HG03565 (cell line): Measurements from ENCODE around the gene SLC9A9.

ENCODE experiments used
- ATAC-seq: cut with Tn5 transposase; IDR thresholded peaks from one replicate; pipeline ENCODE4 v1.9.1; 2021; ENCODE audit warnings: mild to moderate bottlenecking, moderate library complexity; ENCODE audit not compliant: unreplicated experiment

The SLC9A9 gene

GRCh38 chr3:143653935-143654334, 194.3 kb downstream of the SLC9A9 start:
- no peak for ATAC-seq

DNA sequence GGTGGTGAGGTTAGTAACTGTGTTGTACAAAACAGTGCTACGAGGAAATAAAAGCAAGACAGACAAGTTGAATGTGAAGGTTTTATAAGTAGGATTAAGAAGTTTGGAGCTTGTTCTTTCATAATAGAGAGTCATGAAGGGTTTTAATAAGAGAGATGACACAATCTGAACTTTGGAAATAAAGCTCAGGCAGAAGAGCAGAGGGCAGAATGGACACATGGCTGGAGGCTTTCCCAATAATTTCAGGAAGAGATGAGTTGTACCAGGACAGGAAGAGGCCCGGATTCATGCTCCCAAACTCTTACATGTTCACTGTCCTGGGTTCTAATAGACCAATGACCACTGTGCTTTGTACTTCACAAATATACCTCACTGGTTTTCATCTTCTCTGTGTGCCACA, 194.8 kb downstream of the SLC9A9 start:
- ATAC-seq = no peak

DNA sequence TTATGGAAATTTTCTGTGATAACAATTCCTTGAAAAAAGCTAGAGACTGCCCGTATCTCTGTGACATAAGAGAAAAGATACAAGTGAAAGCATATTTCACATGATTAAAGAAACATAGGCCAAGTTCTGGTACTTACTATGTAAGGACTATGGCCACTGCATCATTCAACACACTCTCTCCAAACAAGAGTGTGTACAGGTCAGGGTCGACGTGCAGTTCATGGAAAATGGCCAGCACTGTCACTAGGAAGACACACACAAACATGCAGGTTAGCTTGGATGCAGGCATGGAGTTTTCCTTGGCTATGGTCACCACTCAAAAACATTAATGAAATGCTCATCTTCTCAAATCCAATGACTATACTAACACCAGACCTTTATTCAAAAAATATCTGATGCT, 196.2 kb downstream of the SLC9A9 start:
- no peak for ATAC-seq

DNA sequence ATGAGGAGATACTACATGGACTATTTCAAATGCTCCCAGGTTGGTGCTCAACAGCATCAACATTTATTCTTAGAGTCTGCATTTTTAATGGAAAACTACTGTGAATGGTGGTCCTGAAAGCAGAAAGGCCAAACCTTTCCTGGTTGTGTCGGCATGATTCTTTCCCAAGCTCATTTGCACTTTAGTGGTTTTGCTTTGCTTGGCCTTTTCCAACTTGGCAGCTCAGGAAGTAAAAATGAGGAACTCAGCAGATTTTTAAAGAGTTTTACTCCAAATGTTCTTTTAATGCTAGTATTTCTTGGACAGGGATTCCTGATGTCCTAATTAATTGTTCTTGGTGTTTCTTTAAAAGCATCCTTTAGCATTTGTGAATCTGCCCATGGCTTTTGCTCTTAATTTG, 197.4 kb downstream of the SLC9A9 start:
- no peak for ATAC-seq

DNA sequence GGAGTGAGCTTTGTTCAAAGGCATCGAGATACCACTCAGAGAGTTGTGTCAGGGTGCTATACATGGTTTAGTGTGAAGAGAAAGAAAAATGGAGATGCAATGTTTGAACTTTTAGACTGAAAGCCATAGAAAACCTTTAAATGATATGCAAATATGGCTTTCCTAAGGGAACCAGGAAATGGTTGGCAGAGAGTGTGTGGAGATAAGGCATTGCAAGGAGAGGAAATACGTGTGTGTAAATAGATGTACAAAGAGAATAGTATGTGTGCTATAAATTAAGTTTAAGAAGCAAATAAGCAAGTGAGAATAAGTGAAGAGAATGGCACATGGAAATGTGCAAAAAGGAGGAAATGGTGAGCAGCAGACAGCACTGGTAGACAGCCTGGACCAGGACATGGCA, 198.1 kb downstream of the SLC9A9 start:
- ATAC-seq = no peak

- ATAC-seq = no peak
Measured at GRCh38 chr3:143648708-143649107, 199.6 kb downstream of the SLC9A9 start.

DNA sequence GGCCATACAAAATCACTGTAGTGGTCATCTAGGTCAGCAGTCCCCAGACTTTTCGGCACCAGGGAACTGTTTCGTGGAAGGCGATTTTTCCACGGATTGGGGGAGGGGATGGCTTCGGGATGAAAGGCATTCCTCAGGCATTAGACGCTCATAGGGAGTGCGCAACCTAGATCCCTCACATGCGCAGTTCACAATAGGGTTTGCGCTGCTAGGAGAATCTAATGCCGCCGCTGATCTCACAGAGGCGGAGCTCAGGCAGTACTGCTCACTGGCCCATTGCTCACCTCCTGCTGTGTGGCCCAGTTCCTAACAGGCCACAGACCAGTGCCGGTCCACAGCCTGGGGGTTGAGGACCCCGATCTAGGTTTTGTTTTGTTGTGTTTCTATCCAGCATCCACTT, 200.1 kb downstream of the SLC9A9 start:
- no peak for ATAC-seq

- ATAC-seq = no peak
Measured at GRCh38 chr3:143644370-143645089, 203.7 kb downstream of the SLC9A9 start.

GRCh38 chr3:143643905-143644304, 204.4 kb downstream of the SLC9A9 start:
- ATAC-seq = no peak

DNA sequence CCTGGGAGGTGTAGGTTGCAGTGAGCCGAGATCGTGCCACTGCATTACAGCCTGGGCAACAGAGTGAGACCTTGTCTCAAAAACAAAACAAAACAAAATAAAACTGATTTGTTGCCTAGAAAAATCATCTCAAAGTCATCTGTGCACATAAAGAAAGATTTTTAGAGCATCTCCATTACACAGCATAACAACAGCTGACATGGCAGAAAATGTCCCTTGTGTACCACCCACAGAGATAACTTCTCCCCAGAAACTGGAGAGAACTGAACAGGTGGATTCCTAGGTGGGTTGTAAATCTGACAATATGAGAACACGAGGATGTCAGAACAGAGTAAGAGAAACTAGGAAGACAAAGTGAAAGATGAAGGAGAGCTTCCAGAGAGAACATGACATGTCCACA, 207.5 kb downstream of the SLC9A9 start:
- ATAC-seq = no peak

DNA sequence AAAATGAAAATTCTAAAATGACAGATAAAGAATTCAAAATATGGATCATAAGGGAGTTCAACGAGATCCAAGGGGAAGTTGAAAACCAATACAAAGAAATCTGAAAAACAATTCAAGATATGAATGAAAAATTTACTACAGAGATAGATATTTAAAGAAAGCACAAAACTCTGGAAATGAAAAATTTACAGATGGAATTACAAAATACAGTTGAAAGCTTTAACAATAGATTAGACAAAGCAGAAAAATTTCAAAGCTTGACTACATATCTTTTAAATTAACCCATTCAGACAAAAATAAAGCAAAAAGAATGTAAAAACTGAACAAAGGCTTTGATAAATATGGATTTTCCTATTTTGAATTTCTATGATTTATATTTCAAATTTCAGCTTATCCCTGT, 211.1 kb downstream of the SLC9A9 start:
- ATAC-seq = no peak

DNA sequence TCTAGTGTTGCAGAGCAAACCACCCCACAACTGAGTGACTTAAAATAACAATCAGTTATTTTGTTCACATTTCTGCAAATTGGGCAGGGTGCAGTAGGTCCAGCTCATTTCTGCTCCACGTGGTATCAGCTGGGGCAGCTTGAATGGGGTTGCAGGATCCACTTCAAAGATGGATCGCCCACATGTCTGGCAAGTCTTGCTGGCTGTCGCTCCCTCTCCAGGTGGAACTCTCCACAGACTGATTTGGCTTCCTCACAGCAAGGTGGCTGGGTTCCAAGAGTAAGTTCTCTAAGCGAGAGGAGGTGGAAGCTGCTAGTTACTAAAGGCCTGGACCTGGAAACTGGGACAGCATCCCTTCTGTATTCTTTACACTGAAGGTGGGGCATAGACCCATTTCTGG, 213.3 kb downstream of the SLC9A9 start:
- ATAC-seq = no peak

GRCh38 chr3:143634427-143634826, 213.8 kb downstream of the SLC9A9 start:
- no peak for ATAC-seq

GRCh38 chr3:143633816-143634215, 214.5 kb downstream of the SLC9A9 start:
- no peak for ATAC-seq

DNA sequence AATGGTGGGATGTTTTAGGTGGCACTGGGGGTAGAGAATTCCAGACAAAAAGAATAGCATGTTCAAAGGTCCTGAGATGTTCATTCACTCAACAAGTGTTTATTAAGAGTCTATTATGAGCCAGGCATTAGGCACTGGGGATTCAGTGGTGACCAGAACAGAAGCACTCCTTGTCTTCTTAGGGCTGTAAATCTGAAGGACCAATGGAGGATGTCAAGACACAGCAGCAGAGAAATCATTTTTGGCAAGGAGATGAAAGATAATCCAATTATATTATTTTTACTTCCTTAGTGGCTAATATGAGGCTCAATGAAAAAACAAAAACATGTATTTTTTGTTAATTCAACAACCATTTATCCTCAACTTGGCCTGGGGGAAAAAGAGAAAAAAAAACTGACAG, 218.5 kb downstream of the SLC9A9 start:
- no peak for ATAC-seq

DNA sequence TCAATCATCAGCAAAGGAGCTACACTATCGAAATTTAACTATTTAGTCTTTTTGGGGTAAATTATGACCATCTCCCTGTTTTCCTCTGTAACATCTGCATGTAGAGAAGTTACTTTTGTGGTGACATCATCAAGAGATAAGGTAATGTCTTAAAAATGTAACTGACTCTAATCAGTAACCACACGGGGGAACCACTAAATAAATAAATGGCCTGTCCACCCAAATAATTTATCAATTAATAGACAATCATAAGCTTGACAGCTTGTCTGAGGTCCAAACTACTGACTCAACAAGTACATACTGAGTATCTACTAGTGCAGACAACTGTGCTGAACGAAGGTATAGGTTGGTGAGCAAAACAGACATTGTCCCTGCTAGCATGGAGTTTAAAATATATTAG, 219.3 kb downstream of the SLC9A9 start:
- ATAC-seq = no peak

DNA sequence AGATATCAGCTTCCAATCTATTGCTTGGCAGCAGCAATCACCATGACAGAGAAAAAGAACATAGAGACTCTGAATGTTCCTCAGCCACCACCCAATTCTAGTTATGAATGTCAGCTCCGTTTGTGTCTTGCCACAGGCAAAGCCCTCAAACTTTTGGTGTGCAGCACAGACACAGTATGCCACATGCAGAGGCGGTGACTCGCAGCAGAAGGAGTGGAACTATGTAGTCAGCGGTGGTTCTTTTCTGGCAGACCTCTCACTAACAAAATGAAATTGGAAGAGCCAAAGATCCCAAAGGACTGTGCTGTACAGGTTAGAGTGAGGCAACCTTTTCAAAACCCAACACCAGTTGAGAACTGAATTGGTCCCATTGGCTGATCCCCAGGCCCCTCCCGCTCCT, 220.9 kb downstream of the SLC9A9 start:
- no peak for ATAC-seq

GRCh38 chr3:143619231-143619630, 229.0 kb downstream of the SLC9A9 start:
- no peak for ATAC-seq

DNA sequence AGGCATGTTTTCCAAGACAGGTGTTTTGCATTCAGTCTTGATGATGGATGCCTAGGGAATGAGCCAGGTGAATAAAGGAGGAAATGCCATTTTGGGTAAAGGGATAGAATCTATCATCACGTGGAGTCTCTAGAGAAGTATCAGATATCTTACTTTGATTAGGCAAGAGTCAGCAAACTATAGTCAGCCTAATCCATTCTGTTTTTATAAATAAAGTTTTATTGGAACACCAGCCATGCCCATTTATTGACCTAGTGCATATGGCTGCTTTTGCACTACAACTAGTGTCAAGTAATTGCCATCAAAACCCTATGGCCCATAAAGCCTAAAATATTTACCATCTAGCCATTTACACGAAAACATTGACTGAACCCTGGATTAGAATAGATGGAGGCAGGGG, 231.2 kb downstream of the SLC9A9 start:
- ATAC-seq = no peak

- no peak for ATAC-seq
Measured at GRCh38 chr3:143613226-143613625, 235.0 kb downstream of the SLC9A9 start.

GRCh38 chr3:143612541-143612940, 235.7 kb downstream of the SLC9A9 start:
- no peak for ATAC-seq

DNA sequence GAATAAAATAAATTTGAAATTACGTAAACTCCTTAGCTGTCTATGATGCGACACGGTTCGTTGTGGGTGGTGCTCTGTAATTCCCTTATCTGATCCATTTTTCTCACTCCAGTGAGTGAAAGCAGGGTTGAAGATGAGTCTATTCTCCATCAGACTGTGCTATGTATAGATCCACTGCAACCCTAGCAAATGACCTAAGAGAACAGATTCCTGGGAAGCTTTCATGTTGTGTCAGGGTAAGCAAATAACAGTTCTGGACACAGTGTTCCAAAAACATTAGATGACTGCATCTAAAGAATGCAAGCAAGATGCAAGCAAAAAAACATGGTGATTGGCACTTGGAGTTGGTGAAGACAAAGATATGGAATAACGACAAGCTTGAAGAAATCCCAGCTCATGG, 239.3 kb downstream of the SLC9A9 start:
- ATAC-seq = no peak

DNA sequence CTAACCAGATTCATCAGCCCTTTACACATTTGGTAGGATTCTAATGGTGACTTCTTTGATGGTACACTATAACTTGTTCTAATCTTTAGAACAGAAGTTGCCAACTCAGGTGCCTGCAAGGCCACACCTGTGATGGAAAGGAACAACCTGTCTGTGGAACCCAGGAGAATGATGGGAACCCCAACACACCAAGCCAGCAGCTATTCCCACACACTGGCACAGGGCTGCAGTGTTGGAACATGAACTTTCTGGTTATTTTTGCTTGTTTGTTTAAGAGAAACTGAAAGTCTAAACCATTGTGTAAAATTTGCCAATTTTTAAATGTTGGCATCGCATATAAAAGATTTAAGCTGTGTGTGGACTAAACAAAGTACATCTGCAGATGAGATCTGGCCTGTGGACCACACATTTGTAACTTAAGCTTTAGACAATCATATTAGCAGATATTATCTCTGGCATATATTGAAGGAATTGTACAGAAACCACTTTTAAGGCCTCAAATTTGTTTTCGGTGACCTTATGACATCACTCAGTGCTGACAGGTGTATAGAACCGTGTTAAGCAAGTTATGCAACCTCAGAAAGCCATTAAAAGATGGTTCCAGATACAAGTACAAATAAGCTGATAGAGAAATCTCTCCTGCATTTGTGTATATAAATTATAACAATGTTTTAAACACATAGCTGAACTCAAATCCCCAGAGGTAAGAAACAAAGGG, 242.9 kb downstream of the SLC9A9 start:
- ATAC-seq = peak; percentile 12
